GM12864 (cell line): ENCODE results near the gene INHBE.

ENCODE experiments used
- DNase-seq: peaks from one replicate; pipeline ENCODE4 v3.0.0-alpha.2; 2011; ENCODE audit warnings: low read depth
- H3K4me3 ChIP-seq: 2 replicates; pipeline ENCODE4 v1.5.1; 2011; ENCODE audit warnings: mild to moderate bottlenecking, low read depth, low read length, control low read depth
- CTCF ChIP-seq: IDR thresholded peaks from 2 replicates; pipeline ENCODE4 v1.5.1; 2011; ENCODE audit warnings: low read depth, mild to moderate bottlenecking, moderate library complexity, low read length, control low read depth, inconsistent platforms; ENCODE audit errors: missing control alignments

The INHBE gene

GRCh38 chr12:57465747-57466505 lies 10.8 kb downstream of the INHBE start:
- H3K4me3 ChIP-seq: no peak overlapping the region
- no peak for DNase-seq

GRCh38 chr12:57467212-57467874 lies 12.2 kb downstream of the INHBE start:
- no peak for DNase-seq
- TF ChIP-seq CTCF: no peak
- H3K4me3 ChIP-seq: no peak overlapping the region

More at GRCh38 chr12:57465747-57466505, 10.8 kb downstream of the INHBE start:
- no peak for TF ChIP-seq CTCF

GRCh38 chr12:57467915-57468314 lies 12.8 kb downstream of the INHBE start:
- no peak overlapping the region for H3K4me3 ChIP-seq
- no peak for DNase-seq
- TF ChIP-seq CTCF: no peak

GRCh38 chr12:57469296-57470164 lies 14.4 kb downstream of the INHBE start:
- no peak overlapping the region for H3K4me3 ChIP-seq
- no peak for DNase-seq
- no peak for TF ChIP-seq CTCF

- TF ChIP-seq CTCF: no peak
- H3K4me3 ChIP-seq: no peak overlapping the region
- DNase-seq: no peak
Measured at GRCh38 chr12:57470286-57470969, 15.3 kb downstream of the INHBE start.

- no peak for TF ChIP-seq CTCF
- DNase-seq: no peak
- no peak overlapping the region for H3K4me3 ChIP-seq
Measured at GRCh38 chr12:57470970-57471656, 16.0 kb downstream of the INHBE start.
